Liver (tissue), 3 donors: Measurements from ENCODE around the gene NKD1.

Experiments
- JUND ChIP-seq, 2 donors: IDR thresholded peaks; 2 replicates each; pipeline ENCODE4 v1.6.1; 2016; ENCODE audit warnings: antibody characterized with exemption in 2 of 2
- TAF1 ChIP-seq: conservative IDR thresholded peaks from 2 replicates; pipeline ENCODE4 v1.6.1; 2016; ENCODE audit warnings: antibody characterized with exemption, mild to moderate bottlenecking
- TF ChIP-seq, protein P1 (sequence below): fragments of 150-350 bp; IDR thresholded peaks from 2 replicates; pipeline ENCODE4 v1.5.1; 2017; ENCODE audit warnings: improper control_type of control experiment, low read depth, low read length; ENCODE audit not compliant: missing input control
- donor health status: healthy.
- donor health status: healthy.

DNA sequence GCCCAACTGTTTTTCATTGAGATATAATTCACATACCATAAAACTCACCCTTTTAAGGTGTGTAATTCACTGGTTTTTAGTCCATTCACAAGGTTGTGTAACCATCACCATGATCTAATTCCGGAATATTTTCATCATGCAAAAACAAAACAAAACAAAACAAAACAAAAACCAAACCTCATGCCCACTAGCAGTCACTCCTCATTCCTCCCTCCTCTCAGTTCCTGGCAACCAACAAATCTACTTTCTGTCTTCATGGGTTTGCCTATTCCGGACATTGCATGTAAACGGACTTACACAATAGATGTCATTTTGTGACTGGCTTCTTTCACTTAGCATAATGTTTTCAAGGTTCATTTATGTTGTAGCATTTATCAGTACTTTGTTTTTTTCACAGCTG is 140.7 kb downstream of the NKD1 start:
- TF ChIP-seq JUND (IDR thresholded peaks at IDR 0.05) (no peak), TAF1 (no peak)
- TF ChIP-seq, protein P1, sequence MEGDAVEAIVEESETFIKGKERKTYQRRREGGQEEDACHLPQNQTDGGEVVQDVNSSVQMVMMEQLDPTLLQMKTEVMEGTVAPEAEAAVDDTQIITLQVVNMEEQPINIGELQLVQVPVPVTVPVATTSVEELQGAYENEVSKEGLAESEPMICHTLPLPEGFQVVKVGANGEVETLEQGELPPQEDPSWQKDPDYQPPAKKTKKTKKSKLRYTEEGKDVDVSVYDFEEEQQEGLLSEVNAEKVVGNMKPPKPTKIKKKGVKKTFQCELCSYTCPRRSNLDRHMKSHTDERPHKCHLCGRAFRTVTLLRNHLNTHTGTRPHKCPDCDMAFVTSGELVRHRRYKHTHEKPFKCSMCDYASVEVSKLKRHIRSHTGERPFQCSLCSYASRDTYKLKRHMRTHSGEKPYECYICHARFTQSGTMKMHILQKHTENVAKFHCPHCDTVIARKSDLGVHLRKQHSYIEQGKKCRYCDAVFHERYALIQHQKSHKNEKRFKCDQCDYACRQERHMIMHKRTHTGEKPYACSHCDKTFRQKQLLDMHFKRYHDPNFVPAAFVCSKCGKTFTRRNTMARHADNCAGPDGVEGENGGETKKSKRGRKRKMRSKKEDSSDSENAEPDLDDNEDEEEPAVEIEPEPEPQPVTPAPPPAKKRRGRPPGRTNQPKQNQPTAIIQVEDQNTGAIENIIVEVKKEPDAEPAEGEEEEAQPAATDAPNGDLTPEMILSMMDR: no peak
